ENCODE results near the gene C19orf25.

The C19orf25 gene

GRCh38 chr19:1427221-1427920 is 51.6 kb downstream of the C19orf25 start:
- no peak for DNase-seq

GRCh38 chr19:1426736-1427135 is 52.3 kb downstream of the C19orf25 start:
- no peak for DNase-seq

DNA sequence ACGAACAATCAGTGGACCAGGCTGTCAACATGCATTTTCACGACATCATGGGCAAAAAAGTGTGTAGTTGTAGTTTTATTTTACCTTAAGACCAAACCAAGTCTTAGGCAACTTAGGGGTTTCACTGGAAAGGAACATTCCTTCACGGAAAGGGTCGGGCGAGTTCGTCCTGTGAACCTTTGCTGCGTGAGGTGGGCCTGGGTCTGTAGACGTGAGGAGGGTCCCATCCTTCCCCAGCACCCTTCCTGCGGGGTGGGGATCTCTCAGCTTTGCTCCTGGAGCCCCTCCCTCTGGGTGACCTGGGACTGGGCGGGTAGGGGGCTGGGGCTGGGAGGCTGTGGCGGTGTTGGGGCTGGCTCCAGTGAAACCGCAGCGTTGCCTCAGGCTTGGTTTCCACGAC is 53.1 kb downstream of the C19orf25 start:
- no peak for DNase-seq

- DNase-seq = no peak
Measured at GRCh38 chr19:1425102-1425837, 53.7 kb downstream of the C19orf25 start.

- no peak for DNase-seq
Measured at GRCh38 chr19:1424192-1424955, 54.6 kb downstream of the C19orf25 start.

DNA sequence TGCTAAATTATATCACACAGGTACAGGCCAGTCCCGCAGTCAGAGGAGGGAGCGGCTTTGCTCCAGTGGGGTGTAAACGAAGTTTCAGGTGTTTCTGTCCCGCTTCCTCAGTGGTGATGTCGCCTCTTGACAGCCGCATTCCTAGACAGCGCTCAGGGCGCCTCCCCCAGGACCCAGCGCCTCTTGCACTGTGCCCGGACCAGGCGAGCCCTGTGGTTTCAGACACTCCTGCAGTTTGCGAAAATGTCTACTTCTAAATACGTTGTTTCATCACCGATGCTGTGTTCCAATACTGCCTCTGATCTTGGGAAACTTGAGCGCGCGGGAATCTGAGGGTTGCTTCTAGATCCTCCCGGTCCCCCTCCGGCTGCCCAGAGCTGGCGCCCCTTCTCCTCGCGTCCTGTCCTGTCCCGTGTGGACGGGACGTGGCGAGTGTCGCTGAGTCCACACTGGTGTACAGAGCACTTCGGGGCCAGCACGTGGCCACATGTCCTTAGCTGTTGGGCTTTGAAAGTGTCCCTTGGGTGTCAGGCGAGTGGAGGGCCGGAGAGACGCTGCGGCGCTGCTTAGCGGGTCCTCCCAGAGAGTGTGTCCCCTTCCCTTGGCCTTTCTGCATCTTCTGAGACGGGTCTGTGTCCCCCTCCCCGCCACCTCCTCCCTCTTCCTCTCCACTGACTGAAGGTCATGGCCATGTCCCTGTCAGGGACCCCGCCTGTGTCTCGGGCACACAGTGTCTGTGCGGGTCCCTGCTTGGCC is 55.4 kb downstream of the C19orf25 start:
- DNase-seq = no peak
